H1 (cell line): ENCODE data around the gene BBLN. TPM values are rescaled to one million over a fixed set of nuclear protein-coding genes. Genes with fewer than 3 reads are reported as not detected.

Experiments used
- ASH2L ChIP-seq: fragments of 200-600, 300-600 bp; sonication (generic); IDR thresholded peaks from one replicate; pipeline ENCODE4 v1.7.1; 2017; ENCODE audit warnings: low read length
- ATF2 ChIP-seq: IDR thresholded peaks from 2 replicates; pipeline ENCODE4 v1.6.1; 2012; ENCODE audit warnings: low read length, inconsistent platforms
- CHD1 ChIP-seq: IDR thresholded peaks from 2 replicates; pipeline ENCODE4 v1.6.1; 2012; ENCODE audit warnings: low read depth, low read length, improper control_type of control experiment
- GTF2F1 ChIP-seq: IDR thresholded peaks from 2 replicates; pipeline ENCODE4 v1.6.1; 2012; ENCODE audit warnings: low read depth, low read length, improper control_type of control experiment, borderline replicate concordance
- KDM1A ChIP-seq: fragments of 200-600, 300-600 bp; sonication (generic); IDR thresholded peaks from 2 replicates; pipeline ENCODE4 v1.7.1; 2016; ENCODE audit warnings: mild to moderate bottlenecking, low read length, borderline replicate concordance
- MAFK ChIP-seq: IDR thresholded peaks from 2 replicates; pipeline ENCODE4 v1.6.1; 2012; ENCODE audit warnings: low read depth, mild to moderate bottlenecking, improper control_type of control experiment, low read length
- POLR2AphosphoS5 ChIP-seq: IDR thresholded peaks from 2 replicates; pipeline ENCODE4 v1.6.1; 2011; ENCODE audit warnings: low read depth, low read length
- RXRA ChIP-seq: IDR thresholded peaks from 2 replicates; pipeline ENCODE4 v1.6.1; 2011; ENCODE audit warnings: low read depth, mild to moderate bottlenecking, low read length, moderate library complexity; ENCODE audit not compliant: insufficient read depth
- SAP30 ChIP-seq: fragments of 300-600 bp; sonication (generic); IDR thresholded peaks from 2 replicates; pipeline ENCODE4 v1.7.1; 2012; ENCODE audit warnings: low read length, moderate library complexity, mild to moderate bottlenecking, inconsistent platforms; ENCODE audit not compliant: insufficient read depth, insufficient replicate concordance
- TAF1 ChIP-seq: IDR thresholded peaks from 2 replicates; pipeline ENCODE4 v1.6.1; 2011; ENCODE audit warnings: mild to moderate bottlenecking, low read depth, low read length
- polyA plus RNA-seq, 7 experiments: library from polyadenylated mRNA; depleted of rRNA in 3 of 7; stranded (reverse) in 5 of 7; unstranded in 2 of 7; fragments of >200 nt in 5 of 7; fragments of 200-250 nt in 2 of 7; gene quantifications; 1 replicate in 5 of 7; 2 replicates in 1 of 7; 4 replicates in 1 of 7; pipeline versions ENCODE4 v1.2.1 to v1.2.3, GENCODE V29; 2011 to 2013; ENCODE audit warnings: missing spikeins in 2 of 7, mixed read lengths in 2 of 7
- total RNA-seq: library from RNA; stranded (reverse); fragmentation: NEBNext Ultra II Directional; extraction: Animal tissue kit (Norgen Biotek cat#: 25700); gene quantifications from 2 replicates; pipeline ENCODE4 v1.2.1, GENCODE V29; 2021
- TF ChIP-seq, protein P1 (sequence below): fragments of 300-600 bp; sonication (generic); IDR thresholded peaks from 2 replicates; pipeline ENCODE4 v1.7.1; 2012; ENCODE audit warnings: low read length, moderate library complexity, mild to moderate bottlenecking, inconsistent platforms; ENCODE audit not compliant: insufficient replicate concordance

The BBLN gene
- total and polyA plus RNA-seq, 2 of the 8 experiments (the other 6 are each of a cell fraction or from before 2014, with no cell fraction given) = 63.1 to 164 TPM

- TF ChIP-seq, protein P1, sequence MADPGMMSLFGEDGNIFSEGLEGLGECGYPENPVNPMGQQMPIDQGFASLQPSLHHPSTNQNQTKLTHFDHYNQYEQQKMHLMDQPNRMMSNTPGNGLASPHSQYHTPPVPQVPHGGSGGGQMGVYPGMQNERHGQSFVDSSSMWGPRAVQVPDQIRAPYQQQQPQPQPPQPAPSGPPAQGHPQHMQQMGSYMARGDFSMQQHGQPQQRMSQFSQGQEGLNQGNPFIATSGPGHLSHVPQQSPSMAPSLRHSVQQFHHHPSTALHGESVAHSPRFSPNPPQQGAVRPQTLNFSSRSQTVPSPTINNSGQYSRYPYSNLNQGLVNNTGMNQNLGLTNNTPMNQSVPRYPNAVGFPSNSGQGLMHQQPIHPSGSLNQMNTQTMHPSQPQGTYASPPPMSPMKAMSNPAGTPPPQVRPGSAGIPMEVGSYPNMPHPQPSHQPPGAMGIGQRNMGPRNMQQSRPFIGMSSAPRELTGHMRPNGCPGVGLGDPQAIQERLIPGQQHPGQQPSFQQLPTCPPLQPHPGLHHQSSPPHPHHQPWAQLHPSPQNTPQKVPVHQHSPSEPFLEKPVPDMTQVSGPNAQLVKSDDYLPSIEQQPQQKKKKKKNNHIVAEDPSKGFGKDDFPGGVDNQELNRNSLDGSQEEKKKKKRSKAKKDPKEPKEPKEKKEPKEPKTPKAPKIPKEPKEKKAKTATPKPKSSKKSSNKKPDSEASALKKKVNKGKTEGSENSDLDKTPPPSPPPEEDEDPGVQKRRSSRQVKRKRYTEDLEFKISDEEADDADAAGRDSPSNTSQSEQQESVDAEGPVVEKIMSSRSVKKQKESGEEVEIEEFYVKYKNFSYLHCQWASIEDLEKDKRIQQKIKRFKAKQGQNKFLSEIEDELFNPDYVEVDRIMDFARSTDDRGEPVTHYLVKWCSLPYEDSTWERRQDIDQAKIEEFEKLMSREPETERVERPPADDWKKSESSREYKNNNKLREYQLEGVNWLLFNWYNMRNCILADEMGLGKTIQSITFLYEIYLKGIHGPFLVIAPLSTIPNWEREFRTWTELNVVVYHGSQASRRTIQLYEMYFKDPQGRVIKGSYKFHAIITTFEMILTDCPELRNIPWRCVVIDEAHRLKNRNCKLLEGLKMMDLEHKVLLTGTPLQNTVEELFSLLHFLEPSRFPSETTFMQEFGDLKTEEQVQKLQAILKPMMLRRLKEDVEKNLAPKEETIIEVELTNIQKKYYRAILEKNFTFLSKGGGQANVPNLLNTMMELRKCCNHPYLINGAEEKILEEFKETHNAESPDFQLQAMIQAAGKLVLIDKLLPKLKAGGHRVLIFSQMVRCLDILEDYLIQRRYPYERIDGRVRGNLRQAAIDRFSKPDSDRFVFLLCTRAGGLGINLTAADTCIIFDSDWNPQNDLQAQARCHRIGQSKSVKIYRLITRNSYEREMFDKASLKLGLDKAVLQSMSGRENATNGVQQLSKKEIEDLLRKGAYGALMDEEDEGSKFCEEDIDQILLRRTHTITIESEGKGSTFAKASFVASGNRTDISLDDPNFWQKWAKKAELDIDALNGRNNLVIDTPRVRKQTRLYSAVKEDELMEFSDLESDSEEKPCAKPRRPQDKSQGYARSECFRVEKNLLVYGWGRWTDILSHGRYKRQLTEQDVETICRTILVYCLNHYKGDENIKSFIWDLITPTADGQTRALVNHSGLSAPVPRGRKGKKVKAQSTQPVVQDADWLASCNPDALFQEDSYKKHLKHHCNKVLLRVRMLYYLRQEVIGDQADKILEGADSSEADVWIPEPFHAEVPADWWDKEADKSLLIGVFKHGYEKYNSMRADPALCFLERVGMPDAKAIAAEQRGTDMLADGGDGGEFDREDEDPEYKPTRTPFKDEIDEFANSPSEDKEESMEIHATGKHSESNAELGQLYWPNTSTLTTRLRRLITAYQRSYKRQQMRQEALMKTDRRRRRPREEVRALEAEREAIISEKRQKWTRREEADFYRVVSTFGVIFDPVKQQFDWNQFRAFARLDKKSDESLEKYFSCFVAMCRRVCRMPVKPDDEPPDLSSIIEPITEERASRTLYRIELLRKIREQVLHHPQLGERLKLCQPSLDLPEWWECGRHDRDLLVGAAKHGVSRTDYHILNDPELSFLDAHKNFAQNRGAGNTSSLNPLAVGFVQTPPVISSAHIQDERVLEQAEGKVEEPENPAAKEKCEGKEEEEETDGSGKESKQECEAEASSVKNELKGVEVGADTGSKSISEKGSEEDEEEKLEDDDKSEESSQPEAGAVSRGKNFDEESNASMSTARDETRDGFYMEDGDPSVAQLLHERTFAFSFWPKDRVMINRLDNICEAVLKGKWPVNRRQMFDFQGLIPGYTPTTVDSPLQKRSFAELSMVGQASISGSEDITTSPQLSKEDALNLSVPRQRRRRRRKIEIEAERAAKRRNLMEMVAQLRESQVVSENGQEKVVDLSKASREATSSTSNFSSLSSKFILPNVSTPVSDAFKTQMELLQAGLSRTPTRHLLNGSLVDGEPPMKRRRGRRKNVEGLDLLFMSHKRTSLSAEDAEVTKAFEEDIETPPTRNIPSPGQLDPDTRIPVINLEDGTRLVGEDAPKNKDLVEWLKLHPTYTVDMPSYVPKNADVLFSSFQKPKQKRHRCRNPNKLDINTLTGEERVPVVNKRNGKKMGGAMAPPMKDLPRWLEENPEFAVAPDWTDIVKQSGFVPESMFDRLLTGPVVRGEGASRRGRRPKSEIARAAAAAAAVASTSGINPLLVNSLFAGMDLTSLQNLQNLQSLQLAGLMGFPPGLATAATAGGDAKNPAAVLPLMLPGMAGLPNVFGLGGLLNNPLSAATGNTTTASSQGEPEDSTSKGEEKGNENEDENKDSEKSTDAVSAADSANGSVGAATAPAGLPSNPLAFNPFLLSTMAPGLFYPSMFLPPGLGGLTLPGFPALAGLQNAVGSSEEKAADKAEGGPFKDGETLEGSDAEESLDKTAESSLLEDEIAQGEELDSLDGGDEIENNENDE = no peak
- TF ChIP-seq ASH2L = no peak
- TF ChIP-seq MAFK = no peak
- no peak for TF ChIP-seq POLR2AphosphoS5
- no peak for TF ChIP-seq SAP30
- TF ChIP-seq TAF1 = no peak
- TF ChIP-seq KDM1A = no peak
- no peak for TF ChIP-seq CHD1
- TF ChIP-seq ATF2 = no peak
- TF ChIP-seq GTF2F1 = no peak
- no peak for TF ChIP-seq RXRA
These were observed 9.9 kb downstream of the BBLN start (continued) for GRCh38 chr9:128169925-128170324.
